ENCODE data around the gene CCDC175. TPM values are rescaled to one million over a fixed set of nuclear protein-coding genes. Genes with fewer than 3 reads are reported as not detected.

CCDC175 gene
- total and polyA plus RNA-seq, 7 experiments from 2014 or later, result not detected

- CTCF ChIA-PET, result interaction anchor here (1.0 kb wide), 1 partner anchor 866 kb away, joined by 3 read pairs; no protein-coding TSS in a partner anchor
These were observed 111.1 kb downstream of the CCDC175 start, which contains the start of gene GPR135 for GRCh38 chr14:59465316-59466135. Gene GPR135 (minus strand): TSS chr14:59465380. CDS start chr14:59465226, 154 bp downstream.

GRCh38 chr14:59464486-59465315 lies 111.9 kb downstream of the CCDC175 start:
- Mint-ChIP-seq H3K4me1 (peaks cover 0 to 17% (median 7%) of the 10 kb centered on the region in 7 donors), H3K36me3 (peaks cover 2 to 14% (median 6%) of the 10 kb centered on the region in 5 donors)

More at GRCh38 chr14:59465316-59466135, 111.1 kb downstream of the CCDC175 start, which contains the start of gene GPR135:
- H3K36me3 ChIP-seq (ENCODE audit: control insufficient read depth in 2 of 3, insufficient read depth in 3 of 3, low read length in 3 of 3), result no peaks in the 10 kb centered on the region
- Mint-ChIP-seq H3K27ac (peak within 1 kb of the TSS; percentile 41 to 91 (median 82)), H3K36me3 (peaks cover 0 to 9% (median 6%) of the 10 kb centered on the region in 5 donors), H3K4me3 (peak within 1 kb of the TSS; percentile 85 to 94 (median 90)), H3K27me3 (peaks cover 4 to 12% (median 6%) of the 10 kb centered on the region in 5 donors), H3K9me3 (no peaks in the 10 kb centered on the region), H3K4me1 (peaks cover 0 to 17% (median 7%) of the 10 kb centered on the region in 7 donors)
- H3K27ac ChIP-seq (ENCODE audit: low read depth, low read length), result peak within 1 kb of the TSS; percentile 65
- intact Hi-C loops (cut with micrococcal nuclease), result loop anchor here (1.0 to 10.0 kb wide), 5 partner anchors 19 to 1268 kb away; partner anchors contain the start of genes DAAM1 (in 1 of the 2), JKAMP (in 1 of the 2), L3HYPDH (in 1 of the 2) and PPM1A (in 1 of the 2)
- ATAC-seq, result peak; percentile 62
- POLR2A ChIA-PET, result interaction anchor here (1.1 to 5.2 kb wide), 3 partner anchors 10 to 18 kb away, joined by 3 to 34 read pairs (median 4); partner anchors contain the start of genes JKAMP and L3HYPDH
- peak in 8 of 9 donors; percentile 23 to 50 (median 42) for DNase-seq
- H3K27me3 ChIP-seq (ENCODE audit: control insufficient read depth in 2 of 2, insufficient read depth in 2 of 2, low read length in 2 of 2), result no peaks in the 10 kb centered on the region
- no peaks in the 10 kb centered on the region for H3K9me3 ChIP-seq (ENCODE audit: control insufficient read depth in 2 of 3, low read length in 3 of 3)
- H3K4me3 ChIP-seq (ENCODE audit: low read length), result peak within 1 kb of the TSS; percentile 66
- H3K4me1 ChIP-seq (ENCODE audit: control insufficient read depth in 2 of 2, insufficient read depth in 2 of 2, low read length in 2 of 2), result peaks cover 0 to 9% of the 10 kb centered on the region in 2 donors

GRCh38 chr14:59463787-59464485 lies 112.7 kb downstream of the CCDC175 start:
- H3K36me3 Mint-ChIP-seq, result peaks cover 5 to 17% (median 6%) of the 10 kb centered on the region in 5 donors
- intact Hi-C loops (cut with micrococcal nuclease), result loop anchor here (1.0 to 10.0 kb wide), 4 partner anchors 20 to 799 kb away; partner anchors contain the start of genes DAAM1 (in 1 of the 2), JKAMP (in 1 of the 2) and L3HYPDH (in 1 of the 2)
- DNase-seq (peak in 4 of 9 donors; percentile 10 to 44 (median 12)), ATAC-seq (peak; percentile 1)
- H3K9me3 Mint-ChIP-seq, result no peaks in the 10 kb centered on the region
- H3K27ac ChIP-seq (ENCODE audit: low read depth, low read length), result peak overlapping the region; percentile 65
- no peaks in the 10 kb centered on the region for H3K36me3 ChIP-seq (ENCODE audit: control insufficient read depth in 2 of 3, insufficient read depth in 3 of 3, low read length in 3 of 3)
- H3K4me3 ChIP-seq (ENCODE audit: low read length), result peak overlapping the region; percentile 66
- ChIA-PET CTCF (interaction anchor here (1.0 kb wide), 1 partner anchor 113 kb away, joined by 4 read pairs; the partner anchor contains the start of gene CCDC175), POLR2A (interaction anchor here (0.5 to 5.2 kb wide), 4 partner anchors 8 to 1508 kb away, joined by 3 to 34 read pairs (median 3); partner anchors contain the start of genes JKAMP and L3HYPDH)
- peak overlapping the region; percentile 85 to 94 (median 90) for H3K4me3 Mint-ChIP-seq
- H3K4me1 ChIP-seq (ENCODE audit: control insufficient read depth in 2 of 2, insufficient read depth in 2 of 2, low read length in 2 of 2), result peaks cover 0 to 9% of the 10 kb centered on the region in 2 donors
- no peaks in the 10 kb centered on the region for H3K27me3 ChIP-seq (ENCODE audit: control insufficient read depth in 2 of 2, insufficient read depth in 2 of 2, low read length in 2 of 2)
- H3K27ac Mint-ChIP-seq, result peak overlapping the region in 6 of 9 donors; percentile 25 to 86 (median 62)
- peaks cover 0 to 17% (median 7%) of the 10 kb centered on the region in 7 donors for H3K4me1 Mint-ChIP-seq
- H3K27me3 Mint-ChIP-seq, result peaks cover 9 to 24% (median 17%) of the 10 kb centered on the region in 5 donors
- H3K9me3 ChIP-seq (ENCODE audit: control insufficient read depth in 2 of 3, low read length in 3 of 3), result no peaks in the 10 kb centered on the region

More at GRCh38 chr14:59464486-59465315, 111.9 kb downstream of the CCDC175 start:
- DNase-seq, result peak; percentile 40 to 71 (median 59)
- ChIA-PET CTCF (interaction anchor here (1.0 kb wide), 1 partner anchor 867 kb away, joined by 3 read pairs; no protein-coding TSS in a partner anchor), POLR2A (interaction anchor here (0.5 to 5.2 kb wide), 5 partner anchors 9 to 1507 kb away, joined by 3 to 34 read pairs (median 3); partner anchors contain the start of genes JKAMP and L3HYPDH)
- Mint-ChIP-seq H3K9me3 (no peaks in the 10 kb centered on the region), H3K4me3 (peak overlapping the region; percentile 85 to 94 (median 90)), H3K27me3 (peaks cover 8 to 16% (median 12%) of the 10 kb centered on the region in 5 donors), H3K27ac (peak overlapping the region in 5 of 9 donors; percentile 60 to 82 (median 72))
- intact Hi-C loops (cut with micrococcal nuclease), result loop anchor here (1.0 to 10.0 kb wide), 6 partner anchors 20 to 1267 kb away; partner anchors contain the start of genes DAAM1 (in 2 of the 2), JKAMP (in 2 of the 2), L3HYPDH (in 2 of the 2) and PPM1A (in 1 of the 2)
- H3K4me3 ChIP-seq (ENCODE audit: low read length), result peak overlapping the region; percentile 66
- H3K36me3 ChIP-seq (ENCODE audit: control insufficient read depth in 2 of 3, insufficient read depth in 3 of 3, low read length in 3 of 3), result no peaks in the 10 kb centered on the region
- H3K27ac ChIP-seq (ENCODE audit: low read depth, low read length), result peak overlapping the region; percentile 65
- H3K4me1 ChIP-seq (ENCODE audit: control insufficient read depth in 2 of 2, insufficient read depth in 2 of 2, low read length in 2 of 2), result peaks cover 0 to 9% of the 10 kb centered on the region in 2 donors
- H3K27me3 ChIP-seq (ENCODE audit: control insufficient read depth in 2 of 2, insufficient read depth in 2 of 2, low read length in 2 of 2), result no peaks in the 10 kb centered on the region
- ATAC-seq, result peak; percentile 78
- H3K9me3 ChIP-seq (ENCODE audit: control insufficient read depth in 2 of 3, low read length in 3 of 3), result no peaks in the 10 kb centered on the region

GRCh38 chr14:59461891-59462290 lies 114.7 kb downstream of the CCDC175 start:
- no peak overlapping the region for H3K27ac Mint-ChIP-seq
- ATAC-seq, result no peak
- H3K4me1 ChIP-seq (ENCODE audit: control insufficient read depth in 2 of 2, insufficient read depth in 2 of 2, low read length in 2 of 2), result peaks cover 0 to 9% of the 10 kb centered on the region in 2 donors
- H3K4me3 ChIP-seq (ENCODE audit: low read length), result no peak overlapping the region
- H3K27ac ChIP-seq (ENCODE audit: low read depth, low read length), result no peak overlapping the region
- POLR2A ChIA-PET, result interaction anchor here (5.2 kb wide), 1 partner anchor 22 kb away, joined by 34 read pairs; the partner anchor contains the start of genes JKAMP and L3HYPDH
- H3K4me1 Mint-ChIP-seq, result peaks cover 0 to 17% (median 7%) of the 10 kb centered on the region in 7 donors
- DNase-seq, result no peak
- peaks cover 9 to 24% (median 17%) of the 10 kb centered on the region in 5 donors for H3K27me3 Mint-ChIP-seq
- no peaks in the 10 kb centered on the region for H3K36me3 ChIP-seq (ENCODE audit: control insufficient read depth in 2 of 3, insufficient read depth in 3 of 3, low read length in 3 of 3)
- CTCF ChIA-PET, result no interaction called here
- intact Hi-C loops (cut with micrococcal nuclease), result loop anchor here in 1 of 2 donors (10.0 kb wide), 1 partner anchor 797 kb away; no protein-coding TSS in a partner anchor
- no peak overlapping the region for H3K4me3 Mint-ChIP-seq
- peaks cover 13 to 34% (median 17%) of the 10 kb centered on the region in 5 donors for H3K36me3 Mint-ChIP-seq
- no peaks in the 10 kb centered on the region for H3K9me3 ChIP-seq (ENCODE audit: control insufficient read depth in 2 of 3, low read length in 3 of 3)
- no peaks in the 10 kb centered on the region for H3K27me3 ChIP-seq (ENCODE audit: control insufficient read depth in 2 of 2, insufficient read depth in 2 of 2, low read length in 2 of 2)
- peaks cover 0 to 6% (median 0%) of the 10 kb centered on the region in 11 donors for H3K9me3 Mint-ChIP-seq

GRCh38 chr14:59460378-59460777 lies 116.2 kb downstream of the CCDC175 start:
- Histone ChIP-seq H3K36me3 (ENCODE audit: control insufficient read depth in 2 of 3, insufficient read depth in 3 of 3, low read length in 3 of 3) (no peaks in the 10 kb centered on the region), H3K27ac (ENCODE audit: low read depth, low read length) (no peak overlapping the region), H3K4me3 (ENCODE audit: low read length) (no peak overlapping the region), H3K4me1 (ENCODE audit: control insufficient read depth in 2 of 2, insufficient read depth in 2 of 2, low read length in 2 of 2) (peaks cover 0 to 9% of the 10 kb centered on the region in 2 donors), H3K27me3 (ENCODE audit: control insufficient read depth in 2 of 2, insufficient read depth in 2 of 2, low read length in 2 of 2) (no peaks in the 10 kb centered on the region), H3K9me3 (ENCODE audit: control insufficient read depth in 2 of 3, low read length in 3 of 3) (no peaks in the 10 kb centered on the region)
- H3K36me3 Mint-ChIP-seq, result peaks cover 13 to 47% (median 27%) of the 10 kb centered on the region in 5 donors
- DNase-seq (no peak), ATAC-seq (no peak)
- peaks cover 0 to 11% (median 3%) of the 10 kb centered on the region in 7 donors for H3K4me1 Mint-ChIP-seq
- peaks cover 0 to 13% (median 0%) of the 10 kb centered on the region in 11 donors for H3K9me3 Mint-ChIP-seq
- intact Hi-C loops (cut with micrococcal nuclease), result loop anchor here in 1 of 2 donors (10.0 kb wide), 1 partner anchor 796 kb away; no protein-coding TSS in a partner anchor
- CTCF ChIA-PET, result no interaction called here
- H3K27ac Mint-ChIP-seq, result no peak overlapping the region
- peaks cover 4 to 24% (median 17%) of the 10 kb centered on the region in 5 donors for H3K27me3 Mint-ChIP-seq
- H3K4me3 Mint-ChIP-seq, result no peak overlapping the region
- POLR2A ChIA-PET, result no interaction called here
